Retinal pigment epithelial cell (primary cell): ENCODE data around the gene MED28.
A peak's percentile ranks its signal among the peaks of the same experiment; 100 is the strongest.
"Not testable (repeated sequence)": the region's sequence is repeated elsewhere in the genome, so short reads cannot be mapped to it uniquely, and the experiment has no call there.

Source experiments
- DNase-seq: peaks from one replicate; pipeline ENCODE4 v3.0.0-alpha.2; 2010; ENCODE audit warnings: low read depth
- H3K4me3 ChIP-seq: 2 replicates; pipeline ENCODE4 v1.5.1; 2011; ENCODE audit warnings: mild to moderate bottlenecking, low read length, control low read depth, moderate library complexity
- CTCF ChIP-seq: conservative IDR thresholded peaks from 2 replicates; pipeline ENCODE4 v1.5.1; 2011; ENCODE audit warnings: low read depth, low read length, control low read depth, inconsistent platforms

The MED28 gene, protein sequence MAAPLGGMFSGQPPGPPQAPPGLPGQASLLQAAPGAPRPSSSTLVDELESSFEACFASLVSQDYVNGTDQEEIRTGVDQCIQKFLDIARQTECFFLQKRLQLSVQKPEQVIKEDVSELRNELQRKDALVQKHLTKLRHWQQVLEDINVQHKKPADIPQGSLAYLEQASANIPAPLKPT

DNA sequence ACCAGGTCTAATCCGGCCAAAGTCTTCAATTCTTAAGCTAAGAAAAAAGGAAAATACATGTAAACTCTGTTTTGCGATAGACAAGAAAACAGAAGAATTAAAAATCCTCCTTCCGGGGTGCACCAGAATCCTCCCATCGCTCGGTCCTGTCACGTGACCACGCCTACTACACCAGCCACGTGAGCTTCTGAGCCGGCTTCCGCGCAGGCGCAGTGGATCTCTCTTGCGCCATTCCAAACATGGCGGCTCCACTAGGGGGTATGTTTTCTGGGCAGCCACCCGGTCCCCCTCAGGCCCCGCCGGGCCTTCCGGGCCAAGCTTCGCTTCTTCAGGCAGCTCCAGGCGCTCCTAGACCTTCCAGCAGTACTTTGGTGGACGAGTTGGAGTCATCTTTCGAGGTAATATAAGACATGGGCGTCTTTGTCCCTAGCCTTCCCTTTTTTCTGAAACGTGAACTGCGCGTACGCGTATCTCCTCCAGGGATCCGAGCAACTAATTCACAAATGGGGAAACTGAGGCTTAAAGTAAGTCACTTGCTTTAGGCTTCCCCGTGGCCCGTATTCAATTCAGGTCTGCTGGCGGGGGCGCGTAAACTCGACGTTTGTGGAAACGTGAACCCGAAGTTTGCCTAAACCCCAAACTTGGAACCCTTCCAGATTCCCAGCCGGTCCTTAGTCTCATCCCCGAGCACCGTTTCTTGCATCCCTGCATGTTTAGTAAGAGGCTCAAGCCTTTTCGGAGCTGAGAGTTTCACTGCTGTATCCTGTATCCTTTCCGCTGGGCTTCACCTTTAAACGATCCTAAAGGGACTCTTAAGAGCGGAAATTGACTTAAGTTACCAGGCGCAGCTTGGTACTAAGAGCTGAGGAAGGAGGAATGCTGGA, at the start of gene MED28:
Gene MED28 (plus strand): TSS at position 226 of the 884 bp plus-strand sequence. CDS start 14 bp downstream, at position 240.
- peak within 1 kb of the TSS; percentile 93 for H3K4me3 ChIP-seq
- TF ChIP-seq CTCF: no peak

GRCh38 chr4:17565846-17566245, 48.6 kb upstream of the MED28 start:
- no peak overlapping the region for H3K4me3 ChIP-seq
- no peak for TF ChIP-seq CTCF
- no peak for DNase-seq

More for the DNA sequence above, at the start of gene MED28:
- DNase-seq: peak; percentile 76

- no peak for DNase-seq
- no peak for TF ChIP-seq CTCF
- H3K4me3 ChIP-seq: no peak overlapping the region
These were observed 47.2 kb upstream of the MED28 start for GRCh38 chr4:17567271-17567670.

DNA sequence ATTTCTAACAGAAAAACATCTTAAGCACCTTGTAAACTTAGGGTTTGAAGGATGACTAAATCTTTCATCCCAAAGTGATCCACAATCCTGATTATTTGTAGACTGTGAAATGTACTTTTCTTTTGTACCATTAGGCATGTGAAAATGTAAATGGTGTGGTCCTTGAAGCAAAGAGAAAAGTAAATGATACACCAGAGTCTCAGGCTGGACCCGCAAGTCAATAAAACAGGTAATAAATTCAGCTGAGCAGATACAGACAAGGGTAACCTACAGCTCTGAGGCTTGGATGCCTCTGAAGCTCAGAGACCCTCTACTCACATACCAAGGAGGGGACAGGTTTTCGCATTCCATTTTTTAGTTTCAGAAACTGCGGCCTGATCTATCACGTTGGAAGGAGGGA, 40.2 kb upstream of the MED28 start:
- no peak for DNase-seq
- no peak overlapping the region for H3K4me3 ChIP-seq
- no peak for TF ChIP-seq CTCF

DNA sequence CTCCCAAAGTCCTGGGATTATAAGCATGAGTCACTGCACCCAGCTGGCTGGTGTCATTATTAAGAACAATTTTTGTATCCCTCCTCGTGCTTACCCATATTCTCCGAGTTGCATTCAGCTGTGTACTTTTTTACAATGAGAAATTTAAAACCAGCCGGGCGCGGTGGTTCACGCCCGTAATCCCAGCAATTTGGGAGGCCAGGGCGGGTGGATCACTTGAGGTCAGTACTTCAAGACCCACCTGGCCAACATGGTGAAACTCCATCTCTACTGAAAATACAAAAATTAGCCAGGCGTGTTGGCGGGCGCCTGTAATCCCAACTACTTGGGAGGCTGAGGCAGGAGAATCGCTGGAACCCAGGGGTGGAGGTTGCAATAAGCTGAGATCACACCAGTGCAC, 39.3 kb upstream of the MED28 start:
- H3K4me3 ChIP-seq, DNase-seq: not testable (repeated sequence)

DNA sequence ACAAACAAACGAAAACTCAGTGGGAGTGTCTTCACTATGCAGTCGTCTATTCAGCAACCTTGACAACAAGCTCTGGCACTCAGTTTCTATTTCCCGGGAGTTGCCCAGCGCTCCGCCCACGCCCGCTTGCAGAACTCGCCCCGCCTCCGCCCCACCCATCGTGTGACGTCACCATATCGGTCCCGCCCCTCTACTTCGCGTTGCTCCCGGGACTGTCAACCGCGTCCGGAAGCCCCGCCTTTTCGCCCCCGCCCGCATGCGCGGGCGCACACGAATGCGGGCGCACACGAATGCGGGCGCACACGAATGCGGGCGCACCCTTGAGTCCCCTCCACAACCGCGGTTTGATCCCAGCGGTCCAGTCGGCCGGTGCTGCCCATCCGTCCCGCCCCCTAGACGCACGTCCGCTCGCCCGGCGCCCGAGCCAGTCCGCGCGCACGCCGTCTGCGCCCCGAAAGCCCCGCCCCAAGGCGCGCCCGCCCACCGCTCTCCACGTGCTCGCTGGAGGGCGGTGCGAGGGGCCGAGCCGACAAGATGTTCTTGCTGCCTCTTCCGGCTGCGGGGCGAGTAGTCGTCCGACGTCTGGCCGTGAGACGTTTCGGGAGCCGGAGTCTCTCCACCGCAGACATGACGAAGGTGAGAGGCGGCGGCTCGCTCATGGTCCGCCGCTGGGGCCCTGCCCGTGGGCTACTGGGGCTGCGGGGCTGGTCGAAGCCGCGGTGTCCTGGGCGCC, 37.3 kb upstream of the MED28 start, which contains the start of gene LAP3:
Gene LAP3 (plus strand): TSS at position 267 of the 733 bp plus-strand sequence. CDS start 268 bp downstream, at position 535.
- TF ChIP-seq CTCF: no peak
- peak; percentile 78 for DNase-seq
- peak within 1 kb of the TSS; percentile 74 for H3K4me3 ChIP-seq
